ENCODE measurements around the gene MAGEB17. TPM values are rescaled to one million over a fixed set of nuclear protein-coding genes. Genes with fewer than 3 reads are reported as not detected.
"Not testable (repeated sequence)": the region's sequence is repeated elsewhere in the genome, so short reads cannot be mapped to it uniquely, and the experiment has no call there.

The MAGEB17 gene
- total and polyA plus RNA-seq, 9 donors, result 0.09 to 0.36 (median 0.19) TPM; not detected in 3

DNA sequence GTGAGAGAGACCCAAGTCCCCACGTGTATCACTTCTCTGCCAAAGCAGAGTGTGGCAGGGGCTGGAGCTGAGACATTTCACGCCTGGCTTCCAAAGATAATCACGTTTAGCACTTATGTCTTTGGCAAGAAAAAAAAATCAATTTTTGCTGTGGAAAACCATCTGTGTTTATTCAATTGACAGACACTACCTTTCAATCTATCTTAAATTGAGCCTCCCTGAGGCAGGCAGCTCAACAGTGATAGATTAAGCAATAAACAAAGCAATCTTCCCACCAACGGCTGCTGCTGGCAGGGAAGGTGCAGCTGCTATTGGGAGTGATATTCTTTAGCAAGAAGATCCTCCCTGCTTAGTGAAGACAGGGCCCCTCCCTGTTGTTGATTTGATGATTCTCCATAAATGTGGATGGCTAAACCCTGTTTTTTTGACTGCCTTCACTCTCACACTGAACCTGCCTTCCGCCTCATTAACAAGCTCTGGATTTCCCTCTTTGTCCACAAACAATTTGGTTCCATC is 11.6 kb upstream of the MAGEB17 start:
- no peak for DNase-seq

DNA sequence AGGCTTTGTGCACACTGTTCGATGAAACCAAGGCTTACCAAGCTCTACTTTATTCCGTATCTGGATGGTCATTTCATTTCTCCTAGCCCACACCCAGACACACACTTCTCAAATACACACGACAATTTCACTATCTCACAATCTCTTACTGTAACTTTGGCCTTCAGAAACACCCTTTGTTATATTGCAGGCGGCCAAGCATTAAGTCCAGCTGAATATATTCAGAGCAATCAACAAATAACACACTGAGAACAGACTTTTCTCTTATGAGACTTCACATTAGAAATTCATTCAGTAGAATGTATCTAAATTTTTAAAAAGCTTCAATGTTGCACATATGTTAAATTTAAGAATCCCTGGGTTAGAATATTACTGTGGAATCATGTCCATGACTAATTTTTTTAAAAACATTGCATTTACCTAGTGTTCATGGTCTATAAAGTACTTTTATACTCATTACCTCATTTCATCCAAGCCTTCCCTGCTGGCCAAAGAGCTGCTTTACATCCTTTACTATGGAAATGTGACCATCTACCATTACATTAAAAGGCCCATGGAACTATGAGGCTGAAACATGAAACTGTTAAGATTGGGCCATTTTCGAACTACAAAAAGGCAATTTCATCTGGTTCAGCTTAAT is 10.5 kb upstream of the MAGEB17 start:
- H3K4me3 ChIP-seq (ENCODE audit: low read length), result no peak overlapping the region
- H3K9me3 ChIP-seq (replicated peaks; ENCODE audit: control insufficient read depth, low read depth, low read length), result no peaks in the 10 kb centered on the region
- H3K4me1 ChIP-seq (ENCODE audit: control insufficient read depth, insufficient read depth, low read length), result no peaks in the 10 kb centered on the region
- 81% methylated on average over 2 of the region's 5 CpGs for WGBS (ENCODE audit: insufficient coverage)
- no peak for DNase-seq
- peaks cover 31% of the 10 kb centered on the region for H3K27me3 ChIP-seq (ENCODE audit: control insufficient read depth, insufficient read depth, low read length)
- no peak overlapping the region for H3K27ac ChIP-seq (ENCODE audit: low read length)
- H3K36me3 ChIP-seq (ENCODE audit: control insufficient read depth, insufficient read depth, low read length), result no peaks in the 10 kb centered on the region

More for the DNA sequence above, 11.6 kb upstream of the MAGEB17 start:
- Histone ChIP-seq H3K36me3 (ENCODE audit: control insufficient read depth, insufficient read depth, low read length) (no peaks in the 10 kb centered on the region), H3K27ac (ENCODE audit: low read length) (no peak overlapping the region), H3K4me3 (ENCODE audit: low read length) (no peak overlapping the region), H3K4me1 (ENCODE audit: control insufficient read depth, insufficient read depth, low read length) (no peaks in the 10 kb centered on the region), H3K27me3 (ENCODE audit: control insufficient read depth, insufficient read depth, low read length) (peaks cover 26% of the 10 kb centered on the region), H3K9me3 (replicated peaks; ENCODE audit: control insufficient read depth, low read depth, low read length) (no peaks in the 10 kb centered on the region)
- 30% methylated on average over 2 of the region's 5 CpGs for WGBS (ENCODE audit: insufficient coverage)

DNA sequence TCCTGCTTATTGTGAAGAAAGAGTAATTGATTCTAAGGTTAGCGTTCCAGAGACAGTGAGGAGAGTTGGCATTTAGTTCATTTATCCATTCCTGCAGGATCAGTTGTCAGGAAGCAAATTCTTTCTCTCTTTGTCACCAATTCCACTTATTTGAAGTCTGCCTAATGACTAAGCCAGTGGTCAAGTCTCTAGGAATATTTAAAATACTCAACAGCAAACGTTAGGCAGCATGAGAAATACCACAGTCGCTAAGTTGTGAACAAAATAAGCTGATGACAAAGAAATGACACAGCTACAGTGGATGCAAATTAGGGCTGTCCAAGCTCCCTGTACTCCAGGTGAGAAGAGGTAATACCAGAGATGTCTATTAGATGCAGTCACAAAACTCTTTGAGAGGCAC is 6.6 kb upstream of the MAGEB17 start:
- Histone ChIP-seq H3K4me3 (ENCODE audit: low read length) (no peak overlapping the region), H3K4me1 (ENCODE audit: control insufficient read depth, insufficient read depth, low read length) (no peaks in the 10 kb centered on the region), H3K27me3 (ENCODE audit: control insufficient read depth, insufficient read depth, low read length) (peaks cover 34% of the 10 kb centered on the region), H3K27ac (ENCODE audit: low read length) (no peak overlapping the region), H3K36me3 (ENCODE audit: control insufficient read depth, insufficient read depth, low read length) (no peaks in the 10 kb centered on the region), H3K9me3 (replicated peaks; ENCODE audit: control insufficient read depth, low read depth, low read length) (no peaks in the 10 kb centered on the region)
- 88% methylated on average over 1 of the region's 3 CpGs for WGBS (ENCODE audit: insufficient coverage)
- peak; percentile 42 for DNase-seq

DNA sequence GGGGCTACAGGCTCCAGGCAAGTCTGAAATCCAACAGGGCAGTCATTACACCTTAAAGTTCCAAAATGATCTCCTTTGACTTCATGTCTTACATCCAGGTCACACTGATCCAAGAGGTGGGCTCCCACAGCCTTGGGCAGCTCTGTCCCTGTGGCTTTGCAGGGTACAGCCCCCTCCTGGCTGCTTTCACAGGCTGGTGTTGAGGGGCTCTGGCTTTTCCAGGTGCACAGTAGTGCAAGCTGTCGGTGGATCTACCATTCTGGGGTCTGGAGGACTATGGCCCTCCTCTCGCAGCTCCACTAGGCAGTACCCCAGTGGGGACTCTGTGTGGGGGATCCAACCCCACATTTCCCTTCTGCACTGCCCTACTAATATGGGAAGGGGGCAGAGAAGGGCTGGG is 6.1 kb upstream of the MAGEB17 start:
- not testable (repeated sequence) for H3K36me3 ChIP-seq (ENCODE audit: control insufficient read depth, insufficient read depth, low read length); DNase-seq; H3K9me3 ChIP-seq (replicated peaks; ENCODE audit: control insufficient read depth, low read depth, low read length); H3K27ac ChIP-seq (ENCODE audit: low read length); H3K4me3 ChIP-seq (ENCODE audit: low read length); H3K4me1 ChIP-seq (ENCODE audit: control insufficient read depth, insufficient read depth, low read length)
- peaks cover 32% of the 10 kb centered on the region for H3K27me3 ChIP-seq (ENCODE audit: control insufficient read depth, insufficient read depth, low read length)
- no CpG with 5 or more reads among the region's 2 CpGs for WGBS (ENCODE audit: insufficient coverage)

DNA sequence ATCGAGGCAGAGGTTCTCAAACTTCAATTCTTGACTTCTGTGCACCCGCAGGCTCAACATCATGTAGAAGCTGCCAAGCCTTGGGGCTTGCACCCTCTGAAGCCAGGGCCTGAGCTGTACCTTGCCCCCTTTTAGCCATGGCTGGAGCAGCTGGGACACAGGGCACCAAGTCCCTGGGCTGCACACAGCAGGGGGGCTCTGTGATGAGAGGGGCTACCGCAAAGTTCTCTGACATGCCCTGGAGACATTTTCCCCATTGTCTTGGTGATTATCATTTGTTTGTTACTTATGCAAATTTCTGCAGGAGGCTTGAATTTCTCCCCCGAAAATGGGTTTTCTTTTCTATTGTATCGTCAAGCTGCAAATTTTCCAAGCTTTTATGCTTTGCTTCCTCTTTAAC is 4.9 kb upstream of the MAGEB17 start:
- H3K36me3 ChIP-seq (ENCODE audit: control insufficient read depth, insufficient read depth, low read length), result no peaks in the 10 kb centered on the region
- H3K27me3 ChIP-seq (ENCODE audit: control insufficient read depth, insufficient read depth, low read length), result peaks cover 36% of the 10 kb centered on the region
- 70% methylated on average over 3 of the region's 5 CpGs for WGBS (ENCODE audit: insufficient coverage)

DNA sequence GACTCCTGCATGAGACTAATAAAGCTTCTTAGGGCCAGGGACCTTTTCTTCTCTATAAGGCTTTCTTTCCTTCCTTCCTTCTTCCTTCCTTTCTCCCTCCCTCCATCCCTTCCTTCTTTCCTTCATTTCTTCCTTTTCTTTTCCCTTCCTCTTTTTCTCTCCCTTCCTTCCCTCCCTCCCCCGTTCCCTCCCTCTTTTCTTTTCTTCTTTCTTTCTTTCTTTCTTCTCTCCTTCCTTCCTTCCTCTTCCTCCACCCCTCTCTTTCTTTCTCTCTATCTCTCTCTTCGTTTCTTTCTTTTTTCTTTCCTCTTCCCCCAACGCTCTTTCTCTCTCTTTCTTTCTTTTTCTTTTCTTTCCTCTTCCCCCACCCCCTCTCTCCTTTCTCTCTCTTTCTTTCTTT is 2.5 kb upstream of the MAGEB17 start:
- WGBS (ENCODE audit: insufficient coverage), result 75% methylated on average over 3 of the region's 3 CpGs
- no peaks in the 10 kb centered on the region for H3K36me3 ChIP-seq (ENCODE audit: control insufficient read depth, insufficient read depth, low read length)
- peaks cover 2% of the 10 kb centered on the region for H3K9me3 ChIP-seq (replicated peaks; ENCODE audit: control insufficient read depth, low read depth, low read length)
- DNase-seq, result no peak
- H3K4me3 ChIP-seq (ENCODE audit: low read length), result no peak overlapping the region
- no peaks in the 10 kb centered on the region for H3K4me1 ChIP-seq (ENCODE audit: control insufficient read depth, insufficient read depth, low read length)
- H3K27ac ChIP-seq (ENCODE audit: low read length), result no peak overlapping the region
- H3K27me3 ChIP-seq (ENCODE audit: control insufficient read depth, insufficient read depth, low read length), result peaks cover 47% of the 10 kb centered on the region

More for the DNA sequence above, 4.9 kb upstream of the MAGEB17 start:
- no peaks in the 10 kb centered on the region for H3K4me1 ChIP-seq (ENCODE audit: control insufficient read depth, insufficient read depth, low read length)
- no peak for DNase-seq
- peaks cover 2% of the 10 kb centered on the region for H3K9me3 ChIP-seq (replicated peaks; ENCODE audit: control insufficient read depth, low read depth, low read length)
- H3K27ac ChIP-seq (ENCODE audit: low read length), result no peak overlapping the region
- no peak overlapping the region for H3K4me3 ChIP-seq (ENCODE audit: low read length)

DNA sequence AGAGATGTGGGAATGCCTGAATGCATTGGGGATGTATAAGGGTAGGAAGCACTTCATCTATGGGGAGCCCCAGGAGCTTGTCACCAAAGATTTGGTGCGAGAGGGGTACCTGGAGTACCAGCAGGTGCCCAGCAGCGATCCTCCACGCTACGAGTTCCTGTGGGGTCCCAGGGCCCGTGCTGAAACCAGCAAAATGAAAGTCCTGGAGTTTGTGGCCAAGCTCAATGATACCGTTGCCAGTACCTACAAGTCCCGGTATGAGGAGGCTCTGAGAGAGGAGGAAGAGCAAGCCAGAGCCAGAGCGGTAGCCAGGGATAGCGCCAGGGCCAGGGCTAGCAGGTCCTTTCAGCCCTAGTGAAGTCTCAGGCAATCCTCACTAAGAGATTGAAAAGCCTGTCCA is 3.8 kb downstream of the MAGEB17 start:
- Histone ChIP-seq H3K9me3 (replicated peaks; ENCODE audit: control insufficient read depth, low read depth, low read length) (peaks cover 2% of the 10 kb centered on the region), H3K27ac (ENCODE audit: low read length) (no peak overlapping the region), H3K4me1 (ENCODE audit: control insufficient read depth, insufficient read depth, low read length) (no peaks in the 10 kb centered on the region), H3K36me3 (ENCODE audit: control insufficient read depth, insufficient read depth, low read length) (no peaks in the 10 kb centered on the region), H3K4me3 (ENCODE audit: low read length) (no peak overlapping the region), H3K27me3 (ENCODE audit: control insufficient read depth, insufficient read depth, low read length) (peaks cover 52% of the 10 kb centered on the region)
- DNase-seq, result no peak
- 95% methylated on average over 9 of the region's 9 CpGs for WGBS (ENCODE audit: insufficient coverage)

DNA sequence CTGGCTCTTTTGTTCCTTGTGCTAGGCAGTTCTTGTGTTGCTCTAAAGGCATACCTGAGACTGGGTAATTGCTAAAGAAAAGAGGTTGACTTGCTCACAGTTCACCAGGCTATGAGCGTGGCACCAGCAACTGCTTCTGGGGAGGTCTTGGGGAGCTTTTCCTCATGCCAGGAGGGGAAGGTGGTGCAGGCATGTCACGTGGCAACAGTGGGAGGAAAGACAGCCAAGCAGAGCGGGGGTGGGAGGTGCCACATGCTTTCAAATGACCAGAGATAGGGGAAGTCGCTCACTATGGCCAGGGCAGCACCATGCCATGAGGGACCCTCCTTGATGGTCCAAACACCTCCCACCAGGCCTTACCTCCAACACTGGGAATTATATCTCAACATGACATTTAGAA is 4.7 kb downstream of the MAGEB17 start:
- no peak overlapping the region for H3K4me3 ChIP-seq (ENCODE audit: low read length)
- 91% methylated on average over 1 of the region's 4 CpGs for WGBS (ENCODE audit: insufficient coverage)
- no peak for DNase-seq
- H3K27ac ChIP-seq (ENCODE audit: low read length), result no peak overlapping the region
- no peaks in the 10 kb centered on the region for H3K9me3 ChIP-seq (replicated peaks; ENCODE audit: control insufficient read depth, low read depth, low read length)
- no peaks in the 10 kb centered on the region for H3K36me3 ChIP-seq (ENCODE audit: control insufficient read depth, insufficient read depth, low read length)
- H3K4me1 ChIP-seq (ENCODE audit: control insufficient read depth, insufficient read depth, low read length), result no peaks in the 10 kb centered on the region
- peaks cover 47% of the 10 kb centered on the region for H3K27me3 ChIP-seq (ENCODE audit: control insufficient read depth, insufficient read depth, low read length)

DNA sequence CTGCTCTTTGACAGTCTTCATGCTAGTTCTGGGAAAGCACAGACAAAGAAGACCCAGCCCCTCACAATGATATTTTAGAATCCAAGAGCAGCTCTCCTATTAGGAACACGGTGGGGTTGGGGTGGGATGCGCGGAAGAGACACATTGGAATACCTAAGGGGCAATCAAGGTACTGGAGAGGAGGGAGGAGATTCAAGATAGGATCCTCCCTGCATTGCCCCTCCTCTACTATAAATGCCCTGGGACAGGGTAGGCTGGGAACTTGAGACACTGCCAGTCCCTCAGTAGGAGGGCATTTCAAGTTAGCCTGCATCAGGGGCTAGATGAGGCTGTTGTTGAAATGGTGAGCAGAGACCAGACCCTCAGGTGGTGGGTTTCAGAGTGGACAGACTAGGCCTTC is 5.1 kb downstream of the MAGEB17 start:
- no CpG with 5 or more reads among the region's 3 CpGs for WGBS (ENCODE audit: insufficient coverage)
- no peak overlapping the region for H3K4me3 ChIP-seq (ENCODE audit: low read length)
- no peaks in the 10 kb centered on the region for H3K36me3 ChIP-seq (ENCODE audit: control insufficient read depth, insufficient read depth, low read length)
- H3K9me3 ChIP-seq (replicated peaks; ENCODE audit: control insufficient read depth, low read depth, low read length), result no peaks in the 10 kb centered on the region
- H3K27ac ChIP-seq (ENCODE audit: low read length), result no peak overlapping the region
- no peak for DNase-seq
- peaks cover 49% of the 10 kb centered on the region for H3K27me3 ChIP-seq (ENCODE audit: control insufficient read depth, insufficient read depth, low read length)
- no peaks in the 10 kb centered on the region for H3K4me1 ChIP-seq (ENCODE audit: control insufficient read depth, insufficient read depth, low read length)

DNA sequence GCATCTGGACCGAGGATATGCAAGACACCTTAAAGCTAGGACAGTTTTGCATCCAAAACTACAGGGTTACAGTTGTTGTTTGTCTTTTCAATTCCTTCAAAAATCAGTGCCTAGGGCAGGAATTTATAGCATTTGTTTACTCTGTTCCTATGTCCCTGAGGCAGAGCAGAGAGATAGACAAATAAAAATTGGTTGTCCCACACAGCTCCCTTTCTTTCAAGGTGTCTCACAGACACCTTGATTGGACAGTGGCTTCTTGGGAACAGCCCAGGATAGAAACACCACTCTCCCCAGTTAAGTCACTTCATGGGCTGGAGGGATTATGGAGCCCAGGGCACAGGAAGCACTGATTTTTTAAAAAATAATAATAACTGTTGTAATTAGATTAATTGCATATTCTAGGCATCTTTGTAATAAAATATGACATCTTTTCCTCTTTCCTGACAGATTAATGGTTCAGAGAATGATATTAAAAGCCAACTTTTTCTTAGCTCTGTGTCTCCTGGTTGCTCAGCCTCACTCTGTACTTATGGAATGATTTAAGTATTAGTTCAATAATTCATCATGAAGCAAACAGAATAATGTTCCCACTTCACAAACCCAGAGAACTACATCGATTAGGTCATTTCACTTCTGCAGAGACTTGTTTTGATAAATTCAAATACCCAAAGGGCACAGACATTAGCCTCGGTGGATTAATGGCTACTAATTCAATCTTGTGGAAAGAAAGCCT is 8.2 kb downstream of the MAGEB17 start:
- H3K9me3 ChIP-seq (replicated peaks; ENCODE audit: control insufficient read depth, low read depth, low read length), result no peaks in the 10 kb centered on the region
- no CpG with 5 or more reads among the region's 3 CpGs for WGBS (ENCODE audit: insufficient coverage)
- H3K27me3 ChIP-seq (ENCODE audit: control insufficient read depth, insufficient read depth, low read length), result peaks cover 23% of the 10 kb centered on the region
- no peak overlapping the region for H3K27ac ChIP-seq (ENCODE audit: low read length)
- no peaks in the 10 kb centered on the region for H3K36me3 ChIP-seq (ENCODE audit: control insufficient read depth, insufficient read depth, low read length)
- no peak for DNase-seq
- no peak overlapping the region for H3K4me3 ChIP-seq (ENCODE audit: low read length)
- no peaks in the 10 kb centered on the region for H3K4me1 ChIP-seq (ENCODE audit: control insufficient read depth, insufficient read depth, low read length)
